Calu3 (cell line): Measurements from ENCODE around the gene ZNF844. TPM values are rescaled to one million over a fixed set of nuclear protein-coding genes. Genes with fewer than 3 reads are reported as not detected.

Experiments
- BruUV-seq: library from RNA; stranded (reverse); fragments of 400-500 nt; replicated peaks from 2 replicates; lab custom pipeline; 2021; lab: Mats Ljungman, UMichigan
- CTCF ChIA-PET: fragments of 300-600 bp; sonication (Branson Sonifier 250); formaldehyde crosslinking; loops from one replicate; lab custom pipeline; 2022; ENCODE audit warnings: antibody characterized with exemption; lab: Charles Lee
- DNase-seq: peaks from one replicate; pipeline ENCODE4 v3.0.0; 2022
- H3K27ac Mint-ChIP-seq: one replicate; pipeline ENCODE4 v1.8.0; 2022; ENCODE audit warnings: mixed read lengths; ENCODE audit not compliant: unreplicated experiment
- H3K27me3 Mint-ChIP-seq: one replicate; pipeline ENCODE4 v1.8.0; 2022; ENCODE audit warnings: mixed read lengths; ENCODE audit not compliant: unreplicated experiment
- H3K36me3 Mint-ChIP-seq: one replicate; pipeline ENCODE4 v1.8.0; 2022; ENCODE audit warnings: mild to moderate bottlenecking, moderate library complexity, mixed read lengths; ENCODE audit not compliant: insufficient read depth, unreplicated experiment
- H3K4me1 Mint-ChIP-seq: one replicate; pipeline ENCODE4 v1.8.0; 2022; ENCODE audit warnings: mild to moderate bottlenecking, low read depth, mixed read lengths; ENCODE audit not compliant: unreplicated experiment
- H3K4me3 Mint-ChIP-seq: one replicate; pipeline ENCODE4 v1.8.0; 2022; ENCODE audit warnings: mild to moderate bottlenecking, low read depth, moderate library complexity, mixed read lengths; ENCODE audit not compliant: unreplicated experiment
- H3K9me3 Mint-ChIP-seq: one replicate; pipeline ENCODE4 v1.8.0; 2022; ENCODE audit warnings: low read depth, mixed read lengths; ENCODE audit not compliant: unreplicated experiment
- intact Hi-C: fragments of 100-400 bp; cut with micrococcal nuclease; formaldehyde crosslinking; loops from one replicate; pipeline ENCODE4 v1.10.0; 2022; ENCODE audit not compliant: unreplicated experiment
- total RNA-seq: library from RNA; stranded (reverse); gene quantifications from 2 replicates; pipeline ENCODE4 v1.2.3, GENCODE V29; 2022
- TF ChIP-seq, protein P1 (sequence below): fragments of 200-600 bp; IDR thresholded peaks from one replicate; pipeline ENCODE4 v1.8.0; 2022; ENCODE audit warnings: antibody characterized with exemption; ENCODE audit not compliant: unreplicated experiment

ZNF844 gene
- total RNA-seq, 1 experiment from 2014 or later, result not detected

- DNase-seq, result no peak
- no TSS peak for BruUV-seq
- H3K36me3 Mint-ChIP-seq, result peaks cover 12% of the 10 kb centered on the region
- TF ChIP-seq, protein P1, sequence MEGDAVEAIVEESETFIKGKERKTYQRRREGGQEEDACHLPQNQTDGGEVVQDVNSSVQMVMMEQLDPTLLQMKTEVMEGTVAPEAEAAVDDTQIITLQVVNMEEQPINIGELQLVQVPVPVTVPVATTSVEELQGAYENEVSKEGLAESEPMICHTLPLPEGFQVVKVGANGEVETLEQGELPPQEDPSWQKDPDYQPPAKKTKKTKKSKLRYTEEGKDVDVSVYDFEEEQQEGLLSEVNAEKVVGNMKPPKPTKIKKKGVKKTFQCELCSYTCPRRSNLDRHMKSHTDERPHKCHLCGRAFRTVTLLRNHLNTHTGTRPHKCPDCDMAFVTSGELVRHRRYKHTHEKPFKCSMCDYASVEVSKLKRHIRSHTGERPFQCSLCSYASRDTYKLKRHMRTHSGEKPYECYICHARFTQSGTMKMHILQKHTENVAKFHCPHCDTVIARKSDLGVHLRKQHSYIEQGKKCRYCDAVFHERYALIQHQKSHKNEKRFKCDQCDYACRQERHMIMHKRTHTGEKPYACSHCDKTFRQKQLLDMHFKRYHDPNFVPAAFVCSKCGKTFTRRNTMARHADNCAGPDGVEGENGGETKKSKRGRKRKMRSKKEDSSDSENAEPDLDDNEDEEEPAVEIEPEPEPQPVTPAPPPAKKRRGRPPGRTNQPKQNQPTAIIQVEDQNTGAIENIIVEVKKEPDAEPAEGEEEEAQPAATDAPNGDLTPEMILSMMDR, result no peak
- intact Hi-C loops, result no loop called here
- peaks cover 5% of the 10 kb centered on the region for H3K9me3 Mint-ChIP-seq
- no peak overlapping the region for H3K4me3 Mint-ChIP-seq
- H3K27me3 Mint-ChIP-seq, result no peaks in the 10 kb centered on the region
- CTCF ChIA-PET, result no interaction called here
- no peak overlapping the region for H3K27ac Mint-ChIP-seq
- H3K4me1 Mint-ChIP-seq, result peaks cover 7% of the 10 kb centered on the region
Measured at GRCh38 chr19:12047868-12048267, 16.7 kb upstream of the ZNF844 start.

GRCh38 chr19:12052091-12052496 is 12.4 kb upstream of the ZNF844 start:
- no peak for DNase-seq
- Mint-ChIP-seq H3K27ac (peak overlapping the region; percentile 49), H3K36me3 (peaks cover 12% of the 10 kb centered on the region), H3K4me1 (peaks cover 7% of the 10 kb centered on the region), H3K4me3 (peak overlapping the region; percentile 69), H3K27me3 (no peaks in the 10 kb centered on the region), H3K9me3 (peaks cover 2% of the 10 kb centered on the region)
- TF ChIP-seq, protein P1, result no peak
- no TSS peak for BruUV-seq
- intact Hi-C loops, result no loop called here
- CTCF ChIA-PET, result interaction anchor here (1.1 kb wide), 1 partner anchor 17 kb away, joined by 3 read pairs; the partner anchor contains the start of gene ZNF433

DNA sequence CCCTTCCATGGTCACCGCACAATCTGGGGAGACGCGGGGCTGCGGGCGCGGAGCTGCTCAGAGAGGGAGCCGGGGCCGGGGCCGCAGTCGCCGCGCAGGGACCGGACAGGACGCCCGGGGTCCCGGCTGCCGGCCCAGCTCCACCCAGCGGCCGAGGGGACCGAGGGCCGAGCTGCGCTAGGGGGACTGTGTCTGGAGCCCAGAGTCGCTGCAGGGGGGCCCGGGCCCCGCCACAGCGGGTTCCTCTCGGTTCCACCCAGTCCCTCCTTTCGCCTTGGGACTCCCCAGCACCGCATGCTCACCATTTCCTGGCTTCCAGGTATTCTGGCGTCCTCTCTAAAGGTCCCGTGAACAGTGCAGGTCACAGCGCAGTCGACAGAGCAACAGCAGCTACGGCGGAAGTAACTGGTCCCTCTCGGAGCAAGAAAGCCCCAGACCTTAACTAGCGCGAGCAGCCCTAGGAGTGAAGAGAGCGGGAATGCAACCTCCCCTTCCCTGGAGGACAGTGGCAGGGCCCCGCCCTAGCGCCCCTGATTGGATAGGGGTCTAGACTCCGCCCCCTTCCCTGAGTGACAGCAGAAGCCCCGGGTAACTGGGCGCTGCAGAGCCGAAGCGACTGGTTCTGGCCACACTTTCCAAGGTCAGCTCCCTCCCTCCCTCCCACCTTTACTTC is 11.9 kb upstream of the ZNF844 start, which contains the start of gene ZNF878:
Gene ZNF878, minus strand, starts transcription at position 465 of the 673 bp plus-strand sequence. Its CDS starts 160 bp downstream, at position 305.
- peaks cover 7% of the 10 kb centered on the region for H3K4me1 Mint-ChIP-seq
- no peaks in the 10 kb centered on the region for H3K27me3 Mint-ChIP-seq
- BruUV-seq, result TSS peak; percentile 72
- peak; percentile 83 for DNase-seq
- peaks cover 2% of the 10 kb centered on the region for H3K9me3 Mint-ChIP-seq
- H3K27ac Mint-ChIP-seq, result peak within 1 kb of the TSS; percentile 49
- intact Hi-C loops, result no loop called here
- CTCF ChIA-PET, result interaction anchor here (1.1 kb wide), 1 partner anchor 17 kb away, joined by 3 read pairs; the partner anchor contains the start of gene ZNF433
- TF ChIP-seq, protein P1, result no peak
- peak within 1 kb of the TSS; percentile 69 for H3K4me3 Mint-ChIP-seq
- H3K36me3 Mint-ChIP-seq, result peaks cover 12% of the 10 kb centered on the region

- peaks cover 7% of the 10 kb centered on the region for H3K4me1 Mint-ChIP-seq
- BruUV-seq, result no TSS peak
- H3K27me3 Mint-ChIP-seq, result no peaks in the 10 kb centered on the region
- H3K27ac Mint-ChIP-seq, result no peak overlapping the region
- TF ChIP-seq, protein P1, result no peak
- H3K9me3 Mint-ChIP-seq, result peaks cover 5% of the 10 kb centered on the region
- intact Hi-C loops, result no loop called here
- no peak for DNase-seq
- H3K4me3 Mint-ChIP-seq, result no peak overlapping the region
- CTCF ChIA-PET, result no interaction called here
- H3K36me3 Mint-ChIP-seq, result peaks cover 12% of the 10 kb centered on the region
Measured at GRCh38 chr19:12055784-12056183, 8.7 kb upstream of the ZNF844 start.
